Breast epithelium (tissue), 4 donors: Measurements from ENCODE around the gene GTF2IRD1. TPM values are rescaled to one million over a fixed set of nuclear protein-coding genes. Genes with fewer than 3 reads are reported as not detected.
"Not testable (repeated sequence)": the region's sequence is repeated elsewhere in the genome, so short reads cannot be mapped to it uniquely, and the experiment has no call there.

Experiments
- DNase-seq, 2 donors: peaks; one replicate each; pipeline ENCODE4 v3.0.0-alpha.2; 2019; ENCODE audit warnings: low spot score in 2 of 2
- H3K27ac ChIP-seq, 2 donors: fragments of 200-600 bp; sonication (generic) in 1 of 2; one replicate each; pipeline ENCODE4 v1.5.1; 2016 to 2019; ENCODE audit warnings: mild to moderate bottlenecking in 1 of 2
- H3K27me3 ChIP-seq, 2 donors: fragments of 200-600 bp; sonication (generic) in 1 of 2; one replicate each; pipeline versions ENCODE4 v1.5.1 to v1.6.0; 2017 to 2019; ENCODE audit warnings: control low read depth in 1 of 2, mild to moderate bottlenecking in 1 of 2
- H3K36me3 ChIP-seq: fragments of 200-600 bp; one replicate; pipeline ENCODE4 v1.5.1; 2019
- H3K4me1 ChIP-seq, 2 donors: fragments of 200-600 bp; sonication (generic); one replicate each; pipeline ENCODE4 v1.5.1; 2016 to 2019; ENCODE audit warnings: control low read depth in 1 of 2
- H3K4me3 ChIP-seq, 3 donors: fragments of 200-600 bp; sonication (generic); 1 replicate in 2 of 3; 2 replicates in 1 of 3; pipeline ENCODE4 v1.5.1; 2016 to 2019; ENCODE audit warnings: mild to moderate bottlenecking in 3 of 3, moderate library complexity in 2 of 3
- H3K9me3 ChIP-seq, 2 donors: fragments of 200-600 bp; sonication (generic) in 1 of 2; one replicate each; pipeline ENCODE4 v1.5.1; 2016 to 2019; ENCODE audit warnings: control low read depth in 1 of 2
- CTCF ChIP-seq, 3 donors: fragments of 450-650 bp; IDR thresholded peaks; one replicate each; pipeline ENCODE4 v1.5.1; 2016 to 2017; ENCODE audit warnings: antibody characterized with exemption in 3 of 3, mild to moderate bottlenecking in 3 of 3, moderate library complexity in 3 of 3
- POLR2A ChIP-seq: fragments of 450-650 bp; IDR thresholded peaks from one replicate; pipeline ENCODE4 v1.6.1; 2016; ENCODE audit warnings: antibody characterized with exemption, mild to moderate bottlenecking, moderate library complexity
- POLR2AphosphoS5 ChIP-seq, 3 donors: sonication (generic); formaldehyde crosslinking; IDR thresholded peaks; one replicate each; pipeline ENCODE4 v1.6.1; 2017; ENCODE audit warnings: antibody characterized with exemption in 3 of 3
- intact Hi-C: fragments of 100-400 bp; cut with DNase I; formaldehyde crosslinking; loops from one replicate; pipeline ENCODE4 v1.15.1; 2023; ENCODE audit warnings: low total_unique reads
- total RNA-seq, 3 donors: library from RNA; depleted of rRNA; stranded (reverse); fragments of >200 nt; gene quantifications; one replicate each; pipeline ENCODE4 v1.1.0, GENCODE V29; 2016

The GTF2IRD1 gene
- total RNA-seq, 3 donors from 2014 or later: 11.0 to 18.7 (median 12.5) TPM

DNA sequence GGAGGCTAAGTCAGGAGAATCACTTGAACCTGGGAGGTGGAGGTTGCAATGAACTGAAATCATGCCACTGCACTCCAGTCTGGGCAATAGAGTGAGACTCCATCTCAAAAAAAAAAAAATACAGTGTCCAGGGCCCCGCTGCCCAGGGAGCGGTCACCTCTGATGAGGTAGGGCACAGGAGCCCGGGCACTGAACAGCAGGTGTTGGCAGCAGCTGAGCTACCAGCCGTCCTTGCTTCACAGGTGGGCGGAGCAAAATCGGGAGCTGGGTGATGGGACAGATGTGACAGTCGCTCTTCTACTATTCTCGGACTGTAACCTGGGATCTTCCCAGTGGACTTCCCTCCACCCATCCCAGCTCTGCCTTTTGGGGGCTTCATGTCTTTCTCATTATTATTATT lies 49.4 kb downstream of the GTF2IRD1 start:
- no peaks in the 10 kb centered on the region for H3K9me3 ChIP-seq
- intact Hi-C loops: no loop called here
- TF ChIP-seq POLR2A (no peak), POLR2AphosphoS5 (IDR thresholded peaks at IDR 0.05) (no peak), CTCF (IDR thresholded peaks at IDR 0.05) (no peak)
- H3K4me1 ChIP-seq: no peaks in the 10 kb centered on the region
- DNase-seq: no peak
- no peaks in the 10 kb centered on the region for H3K36me3 ChIP-seq
- peak overlapping the region; percentile 57 to 83 for H3K27ac ChIP-seq
- no peaks in the 10 kb centered on the region for H3K27me3 ChIP-seq
- no peak overlapping the region for H3K4me3 ChIP-seq

- Histone ChIP-seq H3K4me1 (no peaks in the 10 kb centered on the region), H3K9me3 (no peaks in the 10 kb centered on the region), H3K4me3 (no peak overlapping the region), H3K27me3 (no peaks in the 10 kb centered on the region), H3K36me3 (no peaks in the 10 kb centered on the region), H3K27ac (no peak overlapping the region)
- TF ChIP-seq CTCF (IDR thresholded peaks at IDR 0.05) (no peak), POLR2A (no peak), POLR2AphosphoS5 (IDR thresholded peaks at IDR 0.05) (no peak)
- DNase-seq: no peak
- intact Hi-C loops: no loop called here
Measured at GRCh38 chr7:74503943-74504342, 50.2 kb downstream of the GTF2IRD1 start.

DNA sequence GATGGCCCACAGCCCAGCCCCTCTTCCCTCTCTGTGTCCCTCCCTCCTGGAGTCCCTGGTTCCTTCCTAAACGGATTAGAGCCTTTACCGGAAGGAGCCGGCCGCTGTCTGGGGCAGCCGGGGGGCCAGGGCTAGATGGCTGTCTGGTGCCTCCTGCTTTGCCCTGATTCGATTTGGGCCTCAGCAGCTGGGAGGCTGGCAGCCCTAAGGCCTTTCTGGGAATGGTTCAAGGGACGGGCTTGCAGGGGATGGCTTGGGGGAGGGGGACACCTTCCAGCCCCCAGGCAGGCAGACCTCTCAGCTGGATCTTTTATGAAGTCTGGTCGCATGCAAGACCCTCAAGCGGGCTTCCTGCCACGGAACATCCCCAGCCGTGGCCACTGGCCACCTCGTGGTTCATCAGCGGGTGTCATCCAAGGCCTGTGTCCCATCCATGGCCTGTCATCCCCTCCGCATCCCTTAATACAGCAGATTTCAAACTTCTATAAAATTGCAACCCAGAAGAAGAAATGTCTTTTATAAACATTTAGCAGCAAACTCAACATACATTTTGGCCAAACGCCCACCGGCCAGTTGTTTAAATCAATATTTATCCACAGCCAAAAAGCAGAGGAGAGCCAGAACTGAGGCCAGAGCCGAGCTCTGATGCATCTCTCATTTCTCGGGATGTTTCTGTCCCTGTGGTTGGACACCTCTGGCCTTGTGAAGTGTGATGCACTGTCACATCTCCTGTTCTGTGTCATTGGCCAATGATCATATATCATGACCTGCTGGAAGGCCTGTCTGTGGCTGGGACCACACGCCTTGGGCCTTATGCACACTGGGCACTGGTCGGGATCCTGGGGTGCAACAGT lies 52.0 kb downstream of the GTF2IRD1 start:
- TF ChIP-seq POLR2A: no peak
- TF ChIP-seq POLR2AphosphoS5 (IDR thresholded peaks at IDR 0.05): no peak
- TF ChIP-seq CTCF (IDR thresholded peaks at IDR 0.05): no peak
- no peak for DNase-seq
- Histone ChIP-seq H3K4me3 (no peak overlapping the region), H3K9me3 (no peaks in the 10 kb centered on the region), H3K36me3 (no peaks in the 10 kb centered on the region), H3K4me1 (no peaks in the 10 kb centered on the region), H3K27me3 (no peaks in the 10 kb centered on the region), H3K27ac (no peak overlapping the region)
- intact Hi-C loops: no loop called here

DNA sequence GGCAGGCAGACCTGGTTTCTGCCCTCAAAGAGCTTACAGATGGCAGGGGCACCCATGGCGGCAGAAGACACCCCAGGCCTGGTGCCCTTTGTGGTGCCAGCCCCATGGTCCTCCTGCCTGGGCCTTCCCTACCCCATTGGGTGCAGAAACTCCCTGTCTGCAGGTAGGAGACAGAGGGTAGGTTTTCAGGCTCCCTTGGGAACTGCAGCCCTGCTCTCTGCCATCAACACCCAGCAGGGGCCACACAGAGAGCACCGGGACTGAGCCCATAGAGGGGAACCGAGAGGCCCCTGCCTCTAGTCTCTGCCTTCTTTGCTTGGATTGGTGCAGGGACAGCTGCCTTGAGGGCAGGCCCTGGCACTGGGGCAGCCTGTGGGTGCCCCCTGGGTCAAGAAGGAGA lies 52.6 kb downstream of the GTF2IRD1 start:
- DNase-seq: no peak
- H3K9me3 ChIP-seq: no peaks in the 10 kb centered on the region
- H3K4me3 ChIP-seq: no peak overlapping the region
- no peak overlapping the region for H3K27ac ChIP-seq
- no peak for TF ChIP-seq CTCF (IDR thresholded peaks at IDR 0.05)
- no peak for TF ChIP-seq POLR2AphosphoS5 (IDR thresholded peaks at IDR 0.05)
- TF ChIP-seq POLR2A: no peak
- H3K27me3 ChIP-seq: no peaks in the 10 kb centered on the region
- no peaks in the 10 kb centered on the region for H3K36me3 ChIP-seq
- H3K4me1 ChIP-seq: no peaks in the 10 kb centered on the region
- intact Hi-C loops: no loop called here

DNA sequence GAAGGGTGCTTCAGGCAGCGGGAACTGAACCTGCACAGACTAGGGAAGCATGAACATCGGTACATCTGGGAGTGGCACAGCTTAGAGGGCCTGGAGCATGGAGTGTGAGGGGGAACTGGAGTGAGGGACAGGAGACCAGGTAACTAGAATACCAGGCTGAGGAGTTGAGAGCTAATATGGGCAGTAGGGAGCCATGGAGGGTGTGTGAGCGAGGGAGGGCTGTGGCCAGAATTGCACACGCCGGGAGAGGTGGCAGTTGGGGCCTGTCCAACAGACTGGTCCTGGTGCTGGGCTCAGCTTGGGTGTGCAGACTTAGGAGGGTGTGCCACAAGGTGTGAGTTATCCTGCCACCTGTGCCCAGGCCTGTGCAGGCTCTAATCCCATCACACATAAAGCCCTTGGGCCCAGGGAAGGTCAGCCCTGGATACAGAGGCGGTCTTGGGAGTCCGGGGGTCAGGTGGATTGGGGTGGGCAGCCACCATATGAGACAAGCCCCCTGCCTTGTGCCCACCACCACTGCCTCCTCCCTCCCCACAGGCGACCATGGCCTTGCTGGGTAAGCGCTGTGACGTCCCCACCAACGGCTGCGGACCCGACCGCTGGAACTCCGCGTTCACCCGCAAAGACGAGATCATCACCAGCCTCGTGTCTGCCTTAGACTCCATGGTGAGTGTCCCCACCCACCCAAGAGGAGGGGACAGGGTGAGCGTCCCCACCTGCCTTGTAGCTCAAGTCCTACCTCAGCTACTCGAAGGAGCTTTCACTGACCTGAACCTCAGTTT lies 54.0 kb downstream of the GTF2IRD1 start:
- TF ChIP-seq POLR2AphosphoS5 (IDR thresholded peaks at IDR 0.05) (no peak), POLR2A (no peak), CTCF (IDR thresholded peaks at IDR 0.05) (no peak)
- Histone ChIP-seq H3K4me3 (no peak overlapping the region), H3K4me1 (no peaks in the 10 kb centered on the region), H3K27me3 (no peaks in the 10 kb centered on the region), H3K27ac (no peak overlapping the region), H3K36me3 (no peaks in the 10 kb centered on the region), H3K9me3 (no peaks in the 10 kb centered on the region)
- DNase-seq: no peak
- intact Hi-C loops: no loop called here

DNA sequence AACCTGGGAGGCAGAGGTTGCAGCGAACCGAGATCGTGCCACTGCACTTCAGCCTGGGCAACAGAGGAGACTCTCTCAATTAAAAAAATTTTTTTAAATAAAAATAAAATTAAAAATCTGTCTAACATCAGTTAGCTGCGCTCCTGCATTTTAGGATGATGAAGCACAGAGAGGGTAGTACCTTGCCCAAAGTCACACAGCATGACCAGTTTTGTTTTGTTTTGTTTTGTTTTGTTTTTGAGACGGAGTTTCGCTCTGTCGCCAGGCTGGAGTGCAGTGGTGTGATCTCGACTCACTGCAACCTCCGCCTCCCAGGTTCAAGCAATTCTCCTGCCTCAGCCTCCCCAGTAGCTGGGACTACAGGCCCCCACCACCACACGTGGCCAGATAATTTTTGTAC lies 55.7 kb downstream of the GTF2IRD1 start:
- intact Hi-C loops, H3K4me1 ChIP-seq, H3K4me3 ChIP-seq, H3K36me3 ChIP-seq, DNase-seq, H3K9me3 ChIP-seq, H3K27ac ChIP-seq, H3K27me3 ChIP-seq: not testable (repeated sequence)
